DOHH2 (cell line): Measurements from ENCODE around the gene NEURL3.

ENCODE experiments used
- CTCF ChIP-seq: fragments of 200-600 bp; sonication (generic); IDR thresholded peaks from one replicate; pipeline ENCODE4 v1.5.1; 2014; ENCODE audit warnings: antibody characterized with exemption, mild to moderate bottlenecking, low read depth, low read length; ENCODE audit not compliant: poor library complexity, severe bottlenecking
- EZH2phosphoT487 ChIP-seq: fragments of 200-600 bp; sonication (generic); IDR thresholded peaks from 2 replicates; pipeline ENCODE4 v1.6.1; 2017; ENCODE audit warnings: borderline replicate concordance, mild to moderate bottlenecking, antibody characterized with exemption, low read length, moderate library complexity, mixed read lengths

- no peak for TF ChIP-seq CTCF
- no peak for TF ChIP-seq EZH2phosphoT487
Observed at GRCh38 chr2:96546321-96546720, 41.2 kb upstream of the NEURL3 start.
